Right lobe of liver (tissue), 4 donors: Measurements from ENCODE around the gene HLA-DMB.

ENCODE experiments used
- CTCF ChIP-seq, 4 donors: fragments of 200-600 bp in 3 of 4; fragments of 450-650 bp in 1 of 4; IDR thresholded peaks; one replicate each; pipeline versions ENCODE4 v1.5.1 to v1.8.0; 2016 to 2022; ENCODE audit warnings: antibody characterized with exemption in 4 of 4, mild to moderate bottlenecking in 2 of 4
- POLR2A ChIP-seq: fragments of 450-650 bp; IDR thresholded peaks from one replicate; pipeline ENCODE4 v1.6.1; 2017; ENCODE audit warnings: antibody characterized with exemption, mild to moderate bottlenecking
- donor health status: DM: no; HTN: no; CAD: no.
- donor health status: DM: no; HTN: no; CAD: no.
- donor health status: DM: no; HTN: yes; CAD: no.

- TF ChIP-seq CTCF (IDR thresholded peaks at IDR 0.05) (peak; percentile 65 to 79 (median 76)), POLR2A (peak; percentile 80)
Measured at GRCh38 chr6:32952817-32953739, 12.2 kb upstream of the HLA-DMB start, which contains the start of gene HLA-DMA.
